GM13976 (cell line): ENCODE measurements around the gene IFI16.
A peak's percentile ranks its signal among the peaks of the same experiment; 100 is the strongest.
"Not testable (repeated sequence)": the region's sequence is repeated elsewhere in the genome, so short reads cannot be mapped to it uniquely, and the experiment has no call there.

Source experiments
- DNase-seq: peaks from one replicate; pipeline ENCODE4 v3.0.0; 2012; ENCODE audit warnings: low spot score
- in situ Hi-C: fragments of 300-500 bp; cut with MboI; formaldehyde crosslinking; loops from one replicate; pipeline ENCODE4 v1.12.0; 2022; ENCODE audit warnings: low sequenced_read_pairs, mixed read lengths, inconsistent platforms; ENCODE audit not compliant: unreplicated experiment
- TF ChIP-seq, protein P1 (sequence below): IDR thresholded peaks from 2 replicates; pipeline ENCODE4 v1.5.1; 2012; ENCODE audit warnings: borderline replicate concordance, mild to moderate bottlenecking; ENCODE audit not compliant: insufficient read depth; ENCODE audit errors: extremely low read depth, missing control alignments, control extremely low read depth

Gene IFI16

DNA sequence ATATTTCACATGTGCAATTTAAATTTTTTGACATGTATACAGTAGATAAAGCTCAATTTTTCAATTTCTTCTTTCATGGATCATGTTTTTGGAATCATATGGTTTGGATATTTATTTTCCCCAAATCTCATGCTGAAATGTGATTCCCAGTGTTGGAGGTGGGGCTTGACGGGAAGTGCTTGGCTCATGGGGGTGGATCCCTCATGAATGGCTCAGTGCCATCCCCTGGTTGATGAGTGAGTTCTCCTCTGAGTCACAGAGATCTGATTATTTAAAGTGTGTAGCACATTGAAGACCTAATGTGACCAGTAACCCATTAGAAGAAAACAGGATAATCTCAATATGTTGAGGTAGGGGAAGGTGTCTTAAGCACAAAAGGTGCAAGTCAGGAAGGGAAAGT is 9.1 kb upstream of the IFI16 start:
- TF ChIP-seq, protein P1, sequence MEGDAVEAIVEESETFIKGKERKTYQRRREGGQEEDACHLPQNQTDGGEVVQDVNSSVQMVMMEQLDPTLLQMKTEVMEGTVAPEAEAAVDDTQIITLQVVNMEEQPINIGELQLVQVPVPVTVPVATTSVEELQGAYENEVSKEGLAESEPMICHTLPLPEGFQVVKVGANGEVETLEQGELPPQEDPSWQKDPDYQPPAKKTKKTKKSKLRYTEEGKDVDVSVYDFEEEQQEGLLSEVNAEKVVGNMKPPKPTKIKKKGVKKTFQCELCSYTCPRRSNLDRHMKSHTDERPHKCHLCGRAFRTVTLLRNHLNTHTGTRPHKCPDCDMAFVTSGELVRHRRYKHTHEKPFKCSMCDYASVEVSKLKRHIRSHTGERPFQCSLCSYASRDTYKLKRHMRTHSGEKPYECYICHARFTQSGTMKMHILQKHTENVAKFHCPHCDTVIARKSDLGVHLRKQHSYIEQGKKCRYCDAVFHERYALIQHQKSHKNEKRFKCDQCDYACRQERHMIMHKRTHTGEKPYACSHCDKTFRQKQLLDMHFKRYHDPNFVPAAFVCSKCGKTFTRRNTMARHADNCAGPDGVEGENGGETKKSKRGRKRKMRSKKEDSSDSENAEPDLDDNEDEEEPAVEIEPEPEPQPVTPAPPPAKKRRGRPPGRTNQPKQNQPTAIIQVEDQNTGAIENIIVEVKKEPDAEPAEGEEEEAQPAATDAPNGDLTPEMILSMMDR, result no peak
- no peak for DNase-seq
- in situ Hi-C loops, result loop anchor here (10.0 kb wide), 1 partner anchor 496 kb away; no protein-coding TSS in a partner anchor

DNA sequence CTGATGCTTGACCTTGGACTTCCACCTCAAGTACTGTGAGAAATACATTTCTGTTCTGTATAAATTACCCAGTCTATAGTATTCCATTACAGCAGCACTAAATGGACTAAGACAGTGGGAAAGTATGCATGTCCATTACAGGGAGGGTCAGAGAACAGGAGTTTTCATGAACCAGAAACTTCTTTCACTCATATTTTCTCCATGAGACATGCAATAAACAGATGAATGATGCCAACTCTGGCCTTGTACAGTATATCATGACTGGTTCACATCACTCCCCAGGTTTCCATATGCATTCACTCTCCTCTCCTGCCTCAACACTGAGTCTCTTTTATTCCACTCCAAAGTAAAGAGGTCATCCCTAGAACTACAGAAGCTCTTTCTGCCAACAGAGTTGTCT is 4.5 kb upstream of the IFI16 start:
- TF ChIP-seq, protein P1, result no peak
- in situ Hi-C loops, result loop anchor here (10.0 kb wide), 1 partner anchor 500 kb away; no protein-coding TSS in a partner anchor
- DNase-seq, result no peak

- in situ Hi-C loops, result loop anchor here (10.0 kb wide), 1 partner anchor 501 kb away; no protein-coding TSS in a partner anchor
- no peak for DNase-seq
- TF ChIP-seq, protein P1, result no peak
These were observed 4.0 kb upstream of the IFI16 start for GRCh38 chr1:159005676-159006075.

DNA sequence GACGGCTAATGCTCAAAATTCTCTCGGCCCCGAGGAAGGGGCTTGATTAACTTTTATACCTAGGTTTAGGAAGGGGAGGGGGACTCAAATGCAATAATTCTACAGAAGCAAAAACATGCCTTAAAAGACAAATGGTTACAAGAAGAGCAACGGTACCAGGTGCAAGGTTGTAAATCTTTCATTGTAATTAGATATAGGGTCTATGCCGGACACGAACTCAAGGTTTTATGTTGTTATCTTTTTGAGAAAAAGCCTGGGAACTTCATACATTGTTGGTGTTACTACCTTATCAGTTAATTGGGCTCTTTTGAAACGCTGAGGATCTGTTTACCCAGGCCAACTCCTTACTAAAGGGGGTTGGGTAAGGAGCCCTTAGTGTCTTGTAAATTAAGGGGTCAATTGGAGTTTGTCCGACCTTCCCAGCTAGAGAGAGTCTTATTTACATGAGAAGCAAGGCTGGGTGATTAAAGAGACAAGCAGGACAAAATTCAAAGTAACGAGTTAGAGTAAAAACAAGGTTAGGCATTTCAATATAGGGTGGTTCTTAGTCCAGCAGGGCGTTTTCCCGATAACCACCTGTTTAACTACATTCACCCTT is 3.4 kb upstream of the IFI16 start:
- not testable (repeated sequence) for DNase-seq
- in situ Hi-C loops, result loop anchor here (10.0 kb wide), 1 partner anchor 502 kb away; no protein-coding TSS in a partner anchor

DNA sequence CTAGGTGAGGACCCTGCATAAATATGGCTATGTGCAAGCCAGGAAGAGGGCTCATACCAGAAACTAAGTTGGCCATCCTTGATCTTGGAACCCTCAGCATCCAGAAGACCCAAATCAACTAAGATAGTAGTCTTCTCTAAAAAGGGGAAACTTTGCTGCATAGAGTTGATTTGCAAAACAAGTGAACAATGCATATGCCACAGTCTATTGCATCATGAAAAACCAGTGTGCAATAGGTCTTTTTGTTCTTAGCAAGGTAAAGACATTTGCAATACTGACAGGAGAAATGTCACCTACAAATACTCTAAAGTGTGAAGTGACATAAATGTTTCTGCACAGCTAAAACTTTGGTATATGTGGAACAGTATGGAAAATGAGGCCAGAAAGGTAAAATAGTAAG is 2.0 kb upstream of the IFI16 start:
- TF ChIP-seq, protein P1, result no peak
- DNase-seq, result no peak
- in situ Hi-C loops, result loop anchor here (10.0 kb wide), 1 partner anchor 503 kb away; no protein-coding TSS in a partner anchor

- DNase-seq, result peak; percentile 37
- in situ Hi-C loops, result loop anchor here (10.0 kb wide), 1 partner anchor 504 kb away; no protein-coding TSS in a partner anchor
- TF ChIP-seq, protein P1, result no peak
These were observed 941 bp upstream of the IFI16 start for GRCh38 chr1:159008744-159009188.

DNA sequence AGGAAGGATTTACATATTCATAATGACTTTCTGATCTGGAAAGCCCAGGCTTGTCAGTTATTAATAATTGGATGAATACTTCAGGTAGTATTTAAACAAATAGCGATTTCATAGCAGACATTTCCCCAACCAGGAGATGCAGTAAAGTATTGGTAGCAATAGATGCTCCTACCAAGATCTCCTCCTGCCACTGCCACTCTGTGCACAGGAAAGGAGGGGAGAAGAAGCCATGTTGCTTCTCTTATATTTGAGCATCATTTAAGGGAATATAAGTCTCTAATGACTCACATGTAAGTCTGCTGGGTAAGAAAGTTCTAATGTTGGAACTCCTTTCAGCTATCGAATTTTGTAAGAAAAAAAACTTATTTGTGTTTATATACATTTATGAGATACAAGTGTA is 420 bp upstream of the IFI16 start:
- TF ChIP-seq, protein P1, result no peak
- in situ Hi-C loops, result loop anchor here (10.0 kb wide), 1 partner anchor 504 kb away; no protein-coding TSS in a partner anchor
- DNase-seq, result no peak
